ENCODE data around the gene HMX1.

DNA sequence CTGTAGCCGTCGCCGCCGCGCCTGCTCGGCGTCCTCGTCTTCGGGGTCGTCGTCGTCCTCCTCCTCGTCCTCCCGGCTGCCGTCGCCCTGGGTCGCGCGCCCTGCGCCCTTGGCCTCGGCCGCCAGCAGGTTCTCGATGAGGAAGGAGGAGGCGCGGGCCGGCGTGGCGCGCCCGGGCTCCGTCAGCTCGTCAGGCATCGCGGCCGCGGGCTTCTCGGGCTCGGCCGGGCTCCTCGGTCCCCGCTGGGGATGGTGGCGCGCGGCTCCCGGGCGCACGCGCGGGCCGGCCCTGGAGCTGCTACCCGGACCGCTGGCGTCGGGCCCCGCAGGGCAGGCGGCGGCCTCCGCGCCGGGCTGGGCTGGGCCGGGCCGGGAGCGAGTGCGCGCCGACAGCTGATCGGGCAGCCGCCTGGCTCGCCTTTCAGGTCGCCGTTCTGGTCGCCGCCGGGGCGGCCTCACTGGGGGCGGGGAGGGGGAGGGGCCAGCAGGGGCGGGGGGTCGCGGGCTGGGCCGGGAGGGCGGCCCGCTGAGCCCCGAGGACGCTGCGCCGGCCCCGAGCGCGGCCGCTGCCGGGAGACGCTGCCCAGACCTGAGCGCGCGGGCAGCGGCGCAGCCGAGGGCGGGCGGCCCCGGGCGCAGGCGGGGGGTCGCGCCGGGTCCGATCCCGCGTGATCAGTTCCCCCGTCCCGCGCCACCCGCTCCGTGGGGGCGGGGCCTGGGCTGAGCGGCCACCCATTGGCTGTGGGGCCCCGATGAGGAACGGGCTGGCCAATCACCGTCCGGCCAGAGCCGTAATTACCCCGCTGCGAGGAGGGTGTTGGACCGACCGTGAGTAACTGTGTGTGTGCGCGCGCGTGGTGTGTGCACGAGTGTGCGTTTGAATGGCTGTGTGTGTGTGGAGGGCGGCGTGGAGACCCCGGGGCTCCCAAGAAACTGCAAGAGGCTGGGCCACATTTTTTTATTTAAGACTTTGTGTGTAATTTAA, at the start of gene HMX1:
- TF ChIP-seq, protein P1, sequence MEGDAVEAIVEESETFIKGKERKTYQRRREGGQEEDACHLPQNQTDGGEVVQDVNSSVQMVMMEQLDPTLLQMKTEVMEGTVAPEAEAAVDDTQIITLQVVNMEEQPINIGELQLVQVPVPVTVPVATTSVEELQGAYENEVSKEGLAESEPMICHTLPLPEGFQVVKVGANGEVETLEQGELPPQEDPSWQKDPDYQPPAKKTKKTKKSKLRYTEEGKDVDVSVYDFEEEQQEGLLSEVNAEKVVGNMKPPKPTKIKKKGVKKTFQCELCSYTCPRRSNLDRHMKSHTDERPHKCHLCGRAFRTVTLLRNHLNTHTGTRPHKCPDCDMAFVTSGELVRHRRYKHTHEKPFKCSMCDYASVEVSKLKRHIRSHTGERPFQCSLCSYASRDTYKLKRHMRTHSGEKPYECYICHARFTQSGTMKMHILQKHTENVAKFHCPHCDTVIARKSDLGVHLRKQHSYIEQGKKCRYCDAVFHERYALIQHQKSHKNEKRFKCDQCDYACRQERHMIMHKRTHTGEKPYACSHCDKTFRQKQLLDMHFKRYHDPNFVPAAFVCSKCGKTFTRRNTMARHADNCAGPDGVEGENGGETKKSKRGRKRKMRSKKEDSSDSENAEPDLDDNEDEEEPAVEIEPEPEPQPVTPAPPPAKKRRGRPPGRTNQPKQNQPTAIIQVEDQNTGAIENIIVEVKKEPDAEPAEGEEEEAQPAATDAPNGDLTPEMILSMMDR (IDR thresholded peaks at IDR 0.05), result no peak
- no peak for TF ChIP-seq POLR2A (IDR thresholded peaks at IDR 0.05)
- no peak for TF ChIP-seq EP300 (IDR thresholded peaks at IDR 0.05)
- TF ChIP-seq POLR2AphosphoS5 (IDR thresholded peaks at IDR 0.05), result no peak
